ENCODE data around the gene TPH2. TPM values are rescaled to one million over a fixed set of nuclear protein-coding genes. Genes with fewer than 3 reads are reported as not detected.

The TPH2 gene
- total and polyA plus RNA-seq, 2 experiments from 2014 or later: not detected

- no peak overlapping the region for H2AFZ ChIP-seq
- no peaks in the 10 kb centered on the region for H3K36me3 ChIP-seq (ENCODE audit: low read depth)
- H3K9me3 ChIP-seq (ENCODE audit: low read depth): no peaks in the 10 kb centered on the region
- H3K79me2 ChIP-seq (ENCODE audit: insufficient read depth): no peaks in the 10 kb centered on the region
- in situ Hi-C loops (cut with MboI): no loop called here
- H3K9me2 ChIP-seq (ENCODE audit: insufficient read depth): no peaks in the 10 kb centered on the region
- H3K9ac ChIP-seq: no peak overlapping the region
- DNase-seq: no peak
- H3F3A ChIP-seq (ENCODE audit: insufficient read depth): no peaks in the 10 kb centered on the region
- no peak overlapping the region for H3K27ac ChIP-seq
- no peaks in the 10 kb centered on the region for H3K27me3 ChIP-seq (replicated peaks; ENCODE audit: insufficient read depth)
- no peaks in the 10 kb centered on the region for H4K20me1 ChIP-seq (ENCODE audit: insufficient read depth)
- H3K4me1 ChIP-seq (ENCODE audit: insufficient read depth): no peaks in the 10 kb centered on the region
- WGBS, 2 experiments (ENCODE audit: low coverage in 1 of 2, low lambda C conversion rate in 2 of 2, missing lambda C conversion rate in 2 of 2): 18 to 24% methylated on average over 5 of the region's 5 CpGs
- no peak overlapping the region for H3K4me2 ChIP-seq (ENCODE audit: unreplicated experiment)
- H3K4me3 ChIP-seq: no peak overlapping the region
- TF ChIP-seq EZH2phosphoT487 (IDR thresholded peaks at IDR 0.05; ENCODE audit: insufficient read depth, low read depth) (no peak), EZH2 (IDR thresholded peaks at IDR 0.05; ENCODE audit: insufficient read depth, poor library complexity, severe bottlenecking) (no peak)
These were observed 86.0 kb downstream of the TPH2 start for GRCh38 chr12:72024613-72025012.

- no peak overlapping the region for H3K9ac ChIP-seq
- H2AFZ ChIP-seq: no peak overlapping the region
- DNase-seq: no peak
- TF ChIP-seq EZH2 (IDR thresholded peaks at IDR 0.05; ENCODE audit: insufficient read depth, poor library complexity, severe bottlenecking): no peak
- TF ChIP-seq EZH2phosphoT487 (IDR thresholded peaks at IDR 0.05; ENCODE audit: insufficient read depth, low read depth): no peak
- no peak overlapping the region for H3K4me2 ChIP-seq (ENCODE audit: unreplicated experiment)
- H3K36me3 ChIP-seq (ENCODE audit: low read depth): no peaks in the 10 kb centered on the region
- no peaks in the 10 kb centered on the region for H3K9me2 ChIP-seq (ENCODE audit: insufficient read depth)
- no peaks in the 10 kb centered on the region for H3K79me2 ChIP-seq (ENCODE audit: insufficient read depth)
- 2 to 5% methylated on average over 1 of the region's 1 CpG for WGBS, 2 experiments (ENCODE audit: low coverage in 1 of 2, low lambda C conversion rate in 2 of 2, missing lambda C conversion rate in 2 of 2)
- no peaks in the 10 kb centered on the region for H3K4me1 ChIP-seq (ENCODE audit: insufficient read depth)
- no peak overlapping the region for H3K4me3 ChIP-seq
- H4K20me1 ChIP-seq (ENCODE audit: insufficient read depth): no peaks in the 10 kb centered on the region
- H3K27me3 ChIP-seq (replicated peaks; ENCODE audit: insufficient read depth): no peaks in the 10 kb centered on the region
- no peaks in the 10 kb centered on the region for H3F3A ChIP-seq (ENCODE audit: insufficient read depth)
- no peaks in the 10 kb centered on the region for H3K9me3 ChIP-seq (ENCODE audit: low read depth)
- in situ Hi-C loops (cut with MboI): no loop called here
- H3K27ac ChIP-seq: no peak overlapping the region
These were observed 86.9 kb downstream of the TPH2 start for GRCh38 chr12:72025524-72025923.

GRCh38 chr12:72028966-72029365, 90.3 kb downstream of the TPH2 start:
- in situ Hi-C loops (cut with MboI): no loop called here
- no peak overlapping the region for H3K9ac ChIP-seq
- no peaks in the 10 kb centered on the region for H3K9me3 ChIP-seq (ENCODE audit: low read depth)
- no peaks in the 10 kb centered on the region for H3K27me3 ChIP-seq (replicated peaks; ENCODE audit: insufficient read depth)
- no peak for TF ChIP-seq EZH2phosphoT487 (IDR thresholded peaks at IDR 0.05; ENCODE audit: insufficient read depth, low read depth)
- no peak for TF ChIP-seq EZH2 (IDR thresholded peaks at IDR 0.05; ENCODE audit: insufficient read depth, poor library complexity, severe bottlenecking)
- 8 to 12% methylated on average over 1 of the region's 1 CpG for WGBS, 2 experiments (ENCODE audit: low coverage in 1 of 2, low lambda C conversion rate in 2 of 2, missing lambda C conversion rate in 2 of 2)
- H3K36me3 ChIP-seq (ENCODE audit: low read depth): no peaks in the 10 kb centered on the region
- H3K4me2 ChIP-seq (ENCODE audit: unreplicated experiment): no peak overlapping the region
- H3K4me1 ChIP-seq (ENCODE audit: insufficient read depth): no peaks in the 10 kb centered on the region
- no peaks in the 10 kb centered on the region for H3K79me2 ChIP-seq (ENCODE audit: insufficient read depth)
- no peaks in the 10 kb centered on the region for H4K20me1 ChIP-seq (ENCODE audit: insufficient read depth)
- H3K4me3 ChIP-seq: no peak overlapping the region
- no peak overlapping the region for H2AFZ ChIP-seq
- H3F3A ChIP-seq (ENCODE audit: insufficient read depth): no peaks in the 10 kb centered on the region
- DNase-seq: no peak
- no peak overlapping the region for H3K27ac ChIP-seq
- H3K9me2 ChIP-seq (ENCODE audit: insufficient read depth): no peaks in the 10 kb centered on the region

GRCh38 chr12:72030277-72030676, 91.6 kb downstream of the TPH2 start:
- WGBS, 2 experiments (ENCODE audit: low coverage in 1 of 2, low lambda C conversion rate in 2 of 2, missing lambda C conversion rate in 2 of 2): 2 to 12% methylated on average over 2 of the region's 2 CpGs
- no peak overlapping the region for H3K4me3 ChIP-seq
- H3K9me3 ChIP-seq (ENCODE audit: low read depth): no peaks in the 10 kb centered on the region
- no peaks in the 10 kb centered on the region for H3K4me1 ChIP-seq (ENCODE audit: insufficient read depth)
- H3K36me3 ChIP-seq (ENCODE audit: low read depth): no peaks in the 10 kb centered on the region
- no peak overlapping the region for H3K4me2 ChIP-seq (ENCODE audit: unreplicated experiment)
- no peak overlapping the region for H2AFZ ChIP-seq
- H3K9ac ChIP-seq: no peak overlapping the region
- no peak overlapping the region for H3K27ac ChIP-seq
- H3K27me3 ChIP-seq (replicated peaks; ENCODE audit: insufficient read depth): no peaks in the 10 kb centered on the region
- H3K79me2 ChIP-seq (ENCODE audit: insufficient read depth): no peaks in the 10 kb centered on the region
- H3K9me2 ChIP-seq (ENCODE audit: insufficient read depth): no peaks in the 10 kb centered on the region
- TF ChIP-seq EZH2 (IDR thresholded peaks at IDR 0.05; ENCODE audit: insufficient read depth, poor library complexity, severe bottlenecking) (no peak), EZH2phosphoT487 (IDR thresholded peaks at IDR 0.05; ENCODE audit: insufficient read depth, low read depth) (no peak)
- H3F3A ChIP-seq (ENCODE audit: insufficient read depth): no peaks in the 10 kb centered on the region
- no peaks in the 10 kb centered on the region for H4K20me1 ChIP-seq (ENCODE audit: insufficient read depth)
- in situ Hi-C loops (cut with MboI): no loop called here
- DNase-seq: no peak

- TF ChIP-seq EZH2 (IDR thresholded peaks at IDR 0.05; ENCODE audit: insufficient read depth, poor library complexity, severe bottlenecking): no peak
- Histone ChIP-seq H3K4me2 (ENCODE audit: unreplicated experiment) (no peak overlapping the region), H3K79me2 (ENCODE audit: insufficient read depth) (no peaks in the 10 kb centered on the region), H3K4me3 (no peak overlapping the region), H3K9me2 (ENCODE audit: insufficient read depth) (no peaks in the 10 kb centered on the region), H2AFZ (no peak overlapping the region), H4K20me1 (ENCODE audit: insufficient read depth) (no peaks in the 10 kb centered on the region), H3K27me3 (replicated peaks; ENCODE audit: insufficient read depth) (no peaks in the 10 kb centered on the region), H3K27ac (no peak overlapping the region), H3K36me3 (ENCODE audit: low read depth) (no peaks in the 10 kb centered on the region), H3K4me1 (ENCODE audit: insufficient read depth) (no peaks in the 10 kb centered on the region), H3K9ac (no peak overlapping the region), H3K9me3 (ENCODE audit: low read depth) (no peaks in the 10 kb centered on the region), H3F3A (ENCODE audit: insufficient read depth) (no peaks in the 10 kb centered on the region)
- DNase-seq: no peak
- WGBS, 2 experiments (ENCODE audit: low coverage in 1 of 2, low lambda C conversion rate in 2 of 2, missing lambda C conversion rate in 2 of 2): 31 to 43% methylated on average over 3 of the region's 3 CpGs
- in situ Hi-C loops (cut with MboI): no loop called here
These were observed 92.4 kb downstream of the TPH2 start for GRCh38 chr12:72031066-72031465.
